K562 (cell line): ENCODE data around the gene OR6K3. TPM values are rescaled to one million over a fixed set of nuclear protein-coding genes. Genes with fewer than 3 reads are reported as not detected.

Source experiments
- ATAC-seq: fragments of 200-7000 bp; cut with Tn5 transposase; 3 replicates; pipeline ENCODE4 v1.9.1; 2020; ENCODE audit warnings: moderate library complexity
- BruUV-seq: library from RNA; stranded (reverse); fragments of 400-500 nt; replicated peaks from 2 replicates; lab custom pipeline; 2021; lab: Mats Ljungman, UMichigan
- CTCF ChIA-PET: fragments of 300-600 bp; formaldehyde crosslinking; extraction: SDS; loops from one replicate; lab custom pipeline; 2021; ENCODE audit warnings: low intra/inter-chr PET ratio; lab: Yijun Ruan, JAX
- POLR2A ChIA-PET: fragments of 300-600, 350-650 bp; sonication (Branson Sonifier 250); formaldehyde crosslinking; extraction: SDS; loops from one replicate; lab custom pipeline; 2021; ENCODE audit warnings: antibody characterized with exemption, inconsistent platforms; lab: Yijun Ruan, JAX
- DNase-seq, 4 experiments: peaks; one replicate each; pipeline versions ENCODE4 v3.0.0 to v3.0.0-alpha.2; 2011 to 2018; ENCODE audit warnings: low spot score in 3 of 4, mixed read lengths in 3 of 4; ENCODE audit errors: extremely low read depth in 1 of 4
- FAIRE-seq: peaks from 2 replicates; lab custom pipeline; 2011; peaks lifted over from hg19 to GRCh38; lab: Jason Lieb, UNC
- H2AFZ ChIP-seq: 2 replicates; pipeline ENCODE4 v1.6.0; 2011; ENCODE audit warnings: low read depth, low read length, control low read depth, inconsistent platforms
- H3K27ac ChIP-seq: fragments of 200-600 bp; 3 replicates; pipeline ENCODE4 v1.8.0; 2011; ENCODE audit warnings: low read depth, mild to moderate bottlenecking, control low read depth, inconsistent platforms, low read length, moderate library complexity, mixed read lengths; ENCODE audit errors: extremely low read depth
- H3K27me3 ChIP-seq, 2 experiments: fragments of 300-600 bp in 1 of 2; 2 replicates in 1 of 2; 3 replicates in 1 of 2; pipeline versions ENCODE4 v1.6.0 to v1.8.0; 2011; ENCODE audit warnings: inconsistent platforms in 2 of 2, low read length in 2 of 2, mild to moderate bottlenecking in 1 of 2, mixed read lengths in 1 of 2, moderate library complexity in 1 of 2; ENCODE audit not compliant: control insufficient read depth in 2 of 2, insufficient read depth in 2 of 2
- H3K36me3 ChIP-seq: fragments of 300-600 bp; 3 replicates; pipeline ENCODE4 v1.8.0; 2011; ENCODE audit warnings: mild to moderate bottlenecking, low read length, inconsistent platforms; ENCODE audit not compliant: control insufficient read depth, insufficient read depth
- H3K4me1 ChIP-seq, 2 experiments: fragments of 200-600 bp in 1 of 2; replicated peaks in 1 of 2; 2 replicates in 1 of 2; 3 replicates in 1 of 2; pipeline versions ENCODE4 v1.5.1 to v1.8.0; 2011; ENCODE audit warnings: inconsistent platforms in 2 of 2, low read length in 2 of 2, mild to moderate bottlenecking in 1 of 2, mixed read lengths in 1 of 2, moderate library complexity in 1 of 2; ENCODE audit not compliant: control insufficient read depth in 2 of 2, insufficient read depth in 2 of 2
- H3K4me2 ChIP-seq: 2 replicates; pipeline ENCODE4 v1.6.1; 2011; ENCODE audit warnings: low read length, control low read depth, inconsistent platforms, mixed read lengths; ENCODE audit not compliant: insufficient read depth
- H3K4me3 ChIP-seq: fragments of 200-600 bp; sonication (generic), shearing (Covaris generic); 2 replicates; pipeline ENCODE4 v1.5.1; 2016; ENCODE audit warnings: control low read depth, inconsistent platforms
- H3K79me2 ChIP-seq: fragments of 200-600 bp; 3 replicates; pipeline ENCODE4 v1.8.0; 2011; ENCODE audit warnings: low read length, inconsistent platforms; ENCODE audit not compliant: control insufficient read depth, insufficient read depth
- H3K9ac ChIP-seq, 2 experiments: 2 replicates each; pipeline versions ENCODE4 v1.6.0 to v1.6.1; 2011; ENCODE audit warnings: low read depth in 2 of 2, low read length in 2 of 2, control low read depth in 1 of 2, inconsistent platforms in 1 of 2, mild to moderate bottlenecking in 1 of 2, mixed read lengths in 1 of 2; ENCODE audit not compliant: insufficient read depth in 1 of 2
- H3K9me1 ChIP-seq: one replicate; pipeline ENCODE4 v1.6.0; 2011; ENCODE audit warnings: inconsistent platforms, mild to moderate bottlenecking, low read length, moderate library complexity; ENCODE audit not compliant: control insufficient read depth, insufficient read depth
- H3K9me3 ChIP-seq: replicated peaks from 2 replicates; pipeline ENCODE4 v1.5.1; 2011; ENCODE audit warnings: low read depth, low read length, inconsistent platforms; ENCODE audit not compliant: control insufficient read depth, insufficient read depth
- H4K20me1 ChIP-seq: replicated peaks from 2 replicates; pipeline ENCODE4 v1.6.1; 2011; ENCODE audit warnings: low read length, inconsistent platforms, mixed read lengths; ENCODE audit not compliant: control insufficient read depth, insufficient read depth
- CHAMP1 ChIP-seq: fragments of 450-650 bp; IDR thresholded peaks from 2 replicates; pipeline ENCODE4 v1.6.1; 2016; ENCODE audit warnings: mild to moderate bottlenecking
- CXXC5 ChIP-seq: fragments of 250-450 bp; sonication (Bioruptor Pico); IDR thresholded peaks from 2 replicates; pipeline ENCODE4 v1.8.0; 2022; ENCODE audit warnings: inconsistent platforms, mild to moderate bottlenecking, moderate library complexity
- NCOR1 ChIP-seq: fragments of 450-650 bp; IDR thresholded peaks from 2 replicates; pipeline ENCODE4 v1.6.1; 2016; ENCODE audit warnings: mild to moderate bottlenecking, moderate library complexity
- PURB ChIP-seq: sonication (generic); formaldehyde crosslinking; IDR thresholded peaks from 2 replicates; pipeline ENCODE4 v1.9.0; 2021; ENCODE audit warnings: low read depth, mild to moderate bottlenecking, missing genetic modification reagents
- RBBP5 ChIP-seq: fragments of 200-600 bp; sonication (generic); IDR thresholded peaks from 2 replicates; pipeline ENCODE4 v1.6.1; 2012; ENCODE audit warnings: borderline replicate concordance, mild to moderate bottlenecking, low read length, control low read depth, inconsistent platforms; ENCODE audit not compliant: insufficient read depth, poor library complexity, severe bottlenecking
- TBP ChIP-seq: optimal IDR thresholded peaks from 2 replicates; pipeline ENCODE3; 2011; ENCODE audit warnings: low read depth, low read length, improper control_type of control experiment
- UBTF ChIP-seq, 2 experiments: IDR thresholded peaks; 2 replicates each; pipeline ENCODE4 v1.6.1; 2012; ENCODE audit warnings: improper control_type of control experiment in 2 of 2, low read depth in 2 of 2, low read length in 2 of 2, borderline replicate concordance in 1 of 2
- ZBTB8A ChIP-seq: fragments of 450-650 bp; IDR thresholded peaks from 2 replicates; pipeline ENCODE4 v1.6.1; 2018; ENCODE audit warnings: mild to moderate bottlenecking, moderate library complexity; ENCODE audit not compliant: partially characterized antibody
- ZFP36 ChIP-seq: fragments of 150-350 bp; IDR thresholded peaks from 2 replicates; pipeline ENCODE4 v1.6.1; 2018; ENCODE audit warnings: low read length, low read depth; ENCODE audit not compliant: partially characterized antibody
- ZNF785 ChIP-seq: fragments of 250-450 bp; sonication (Bioruptor Pico); IDR thresholded peaks from 2 replicates; pipeline ENCODE4 v1.4.0; 2020; ENCODE audit warnings: mild to moderate bottlenecking
- WGBS: fragments of 100-300 bp; shearing (Covaris generic); methylation state at CpG from one replicate; pipeline ENCODE4 v1.1.6; 2016; ENCODE audit warnings: low coverage, mixed read lengths; ENCODE audit not compliant: insufficient coverage; ENCODE audit errors: missing lambda C conversion rate; 5-methylcytosine and 5-hydroxymethylcytosine counted together
- in situ Hi-C: fragments of 300-500 bp; cut with MboI; formaldehyde crosslinking; loops from 4 replicates; pipeline ENCODE4 v1.15.0; 2018; ENCODE audit warnings: inconsistent platforms, mixed read lengths
- intact Hi-C: fragments of 100-400 bp; cut with micrococcal nuclease; formaldehyde crosslinking; loops from 2 replicates; pipeline ENCODE4 v1.14.2; 2022
- polyA plus RNA-seq, 8 experiments: library from polyadenylated mRNA; depleted of rRNA in 4 of 8; stranded (reverse) in 5 of 8; unstranded in 3 of 8; fragments of >200 nt; fragmentation: Nextera tagmentation in 2 of 8; fragmentation: Illumina TruSeq in 1 of 8; extraction: Ambion mirVana in 2 of 8; extraction: Trizol in 1 of 8; gene quantifications; 2 replicates each; pipeline versions ENCODE4 v1.2.1 to v1.2.3, GENCODE V29; 2011 to 2014; ENCODE audit warnings: inconsistent platforms in 1 of 8, missing spikeins in 1 of 8
- total RNA-seq, 7 experiments: library from RNA; depleted of rRNA in 6 of 7; stranded (reverse); fragments of >200 nt in 6 of 7; fragmentation: Illumina TruSeq in 2 of 7; extraction: Trizol in 2 of 7; gene quantifications; 2 replicates each; pipeline versions ENCODE4 v1.2.1 to v1.2.3, GENCODE V29; 2011 to 2021; ENCODE audit warnings: low replicate concordance in 1 of 7

Gene OR6K3
- total and polyA plus RNA-seq, 9 of the 15 experiments (the other 6 are each of a cell fraction or from before 2014, with no cell fraction given): not detected

- DNase-seq (no peak), FAIRE-seq (no peak)
- Histone ChIP-seq H3K9ac (no peak overlapping the region), H3K4me1 (peaks cover 5 to 18% of the 10 kb centered on the region in 2 experiments; a peak in 4 of 5 replicates), H3K4me3 (no peak overlapping the region), H3K9me3 (no peaks in the 10 kb centered on the region), H4K20me1 (no peaks in the 10 kb centered on the region), H3K79me2 (peaks cover 17% of the 10 kb centered on the region), H3K9me1 (no peaks in the 10 kb centered on the region), H3K27ac (peak overlapping the region; percentile 15; the same call in 1 of the 3 replicates)
- POLR2A ChIA-PET: no interaction called here
- in situ Hi-C loops: no loop called here
- CTCF ChIA-PET: no interaction called here
- BruUV-seq: no TSS peak
- TF ChIP-seq ZBTB8A: peak; percentile 24
- no peak for TF ChIP-seq PURB (CRISPR knock-in tag)
- TF ChIP-seq, all 486 proteins: peak for 1
- Histone ChIP-seq H3K36me3 (0 out of 3 replicates have a peak, but pooled peaks cover 2% of the 10 kb centered on the region), H3K4me2 (no peak overlapping the region), H2AFZ (peak overlapping the region; percentile 71), H3K27me3 (no peaks in the 10 kb centered on the region)
- no peak for ATAC-seq
- intact Hi-C loops: loop anchor here (5.0 to 10.0 kb wide), 3 partner anchors 112 to 305 kb away; no protein-coding TSS in a partner anchor
Measured at GRCh38 chr1:158689875-158690274, 30.6 kb downstream of the OR6K3 start.

- intact Hi-C loops: loop anchor here (5.0 to 10.0 kb wide), 3 partner anchors 113 to 306 kb away; no protein-coding TSS in a partner anchor
- no peaks in the 10 kb centered on the region for H4K20me1 ChIP-seq
- H3K9ac ChIP-seq: no peak overlapping the region
- WGBS: 5% methylated on average over 1 of the region's 1 CpG
- H2AFZ ChIP-seq: no peak overlapping the region
- ATAC-seq: peak; percentile 57
- in situ Hi-C loops: no loop called here
- peaks cover 9% of the 10 kb centered on the region; the same call in 2 of the 3 replicates for H3K36me3 ChIP-seq
- no peaks in the 10 kb centered on the region for H3K27me3 ChIP-seq
- peak; percentile 80 for FAIRE-seq
- ChIA-PET POLR2A (interaction anchor here (0.6 kb wide), 1 partner anchor 9 kb away, joined by 3 read pairs; no protein-coding TSS in a partner anchor), CTCF (no interaction called here)
- DNase-seq: peak; percentile 60 to 84 (median 68)
- peak overlapping the region; percentile 17; the same call in 1 of the 2 replicates for H3K4me2 ChIP-seq
- H3K9me1 ChIP-seq: no peaks in the 10 kb centered on the region
- no TSS peak for BruUV-seq
- H3K79me2 ChIP-seq: peaks cover 25% of the 10 kb centered on the region
- peak overlapping the region; percentile 25; the same call in 2 of the 3 replicates for H3K27ac ChIP-seq
- no peak overlapping the region for H3K4me3 ChIP-seq
- no peaks in the 10 kb centered on the region for H3K9me3 ChIP-seq
- H3K4me1 ChIP-seq: peaks cover 5 to 16% of the 10 kb centered on the region in 2 experiments; a peak in 4 of 5 replicates
- no peak for TF ChIP-seq ZFP36
- TF ChIP-seq ZNF785 (CRISPR knock-in tag): no peak
- no peak for TF ChIP-seq UBTF (IDR thresholded peaks at IDR 0.05; ENCODE audit: borderline replicate concordance in 1 of 2, low read depth in 2 of 2, low read length in 2 of 2)
- TF ChIP-seq CHAMP1: peak; percentile 23; the same call in 1 of the 2 replicates
- peak; percentile 74 for TF ChIP-seq NCOR1
- TF ChIP-seq TBP: no peak
- peak; percentile 23; the same call in 1 of the 2 replicates for TF ChIP-seq CXXC5
- TF ChIP-seq RBBP5: no peak
Measured at GRCh38 chr1:158689110-158689509, 31.4 kb downstream of the OR6K3 start.
